Stimulated activated CD4-positive, alpha-beta T cell treated with anti-CD3 and anti-CD28 coated beads, Interleukin-2, amount 100 ng/mL, for 24 hours (primary cell): Measurements from ENCODE around the gene CEP162.
"Not testable (repeated sequence)": the region's sequence is repeated elsewhere in the genome, so short reads cannot be mapped to it uniquely, and the experiment has no call there.

ENCODE experiments used
- DNase-seq, 2 donors: peaks; one replicate each; pipeline ENCODE4 v3.0.0-alpha.2; 2020

Gene CEP162

DNA sequence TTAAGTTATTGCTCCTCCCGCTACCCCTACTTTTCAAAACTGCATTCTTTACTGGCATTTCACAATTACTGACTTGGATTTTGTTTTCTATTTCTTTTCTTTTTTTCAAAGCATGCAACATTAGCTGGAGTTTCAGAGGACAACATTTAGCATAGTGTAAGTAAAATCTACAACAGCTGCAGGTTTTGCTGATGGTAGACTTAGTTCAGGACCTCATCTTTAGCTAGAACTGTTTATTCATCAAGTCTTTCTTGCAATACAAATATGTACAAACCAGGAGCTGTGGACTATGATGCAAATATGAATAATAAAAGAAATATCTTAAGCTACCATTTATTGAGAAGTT, 728 bp upstream of the CEP162 start:
- no peak for DNase-seq

GRCh38 chr6:84227044-84227433, 404 bp downstream of the CEP162 start:
- DNase-seq: no peak

DNA sequence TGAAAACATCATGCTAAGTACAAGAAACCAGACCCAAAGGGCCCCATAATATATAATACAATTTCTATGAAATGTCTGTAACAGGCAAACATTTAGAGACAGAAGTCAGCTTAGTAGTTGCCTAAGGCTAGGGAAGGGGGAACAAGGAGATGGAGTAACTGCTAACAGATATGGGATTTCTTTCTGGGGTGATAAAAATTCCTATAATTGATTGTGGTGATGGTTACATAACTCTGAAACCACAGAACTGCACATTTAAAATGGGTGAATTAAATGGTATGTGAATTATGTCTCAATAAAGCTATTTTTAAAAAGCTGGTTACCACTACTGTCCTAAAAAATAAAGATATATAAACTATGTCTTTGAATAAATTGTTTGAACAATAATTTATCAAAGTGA, 3.2 kb downstream of the CEP162 start:
- no peak for DNase-seq

DNA sequence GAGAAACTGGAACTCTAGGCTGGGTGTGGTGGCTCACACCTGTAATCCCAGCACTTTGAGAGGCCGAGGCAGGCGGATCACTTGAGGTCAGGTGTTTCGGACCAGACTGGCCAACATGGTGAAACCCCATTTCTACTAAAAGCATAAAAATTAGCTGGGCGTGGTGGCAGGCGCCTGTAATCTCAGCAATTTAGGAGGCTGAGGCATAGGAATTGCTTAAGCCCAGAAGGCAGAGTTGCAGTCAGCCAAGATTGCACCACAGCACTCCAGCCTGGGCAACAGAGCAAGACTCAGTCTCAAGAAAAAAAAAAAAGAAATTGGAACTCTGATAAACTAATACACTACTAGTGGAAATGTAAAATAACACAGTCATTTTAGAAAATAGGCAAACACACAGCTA, 3.8 kb downstream of the CEP162 start:
- not testable (repeated sequence) for DNase-seq

GRCh38 chr6:84222426-84222825, 5.0 kb downstream of the CEP162 start:
- no peak for DNase-seq

DNA sequence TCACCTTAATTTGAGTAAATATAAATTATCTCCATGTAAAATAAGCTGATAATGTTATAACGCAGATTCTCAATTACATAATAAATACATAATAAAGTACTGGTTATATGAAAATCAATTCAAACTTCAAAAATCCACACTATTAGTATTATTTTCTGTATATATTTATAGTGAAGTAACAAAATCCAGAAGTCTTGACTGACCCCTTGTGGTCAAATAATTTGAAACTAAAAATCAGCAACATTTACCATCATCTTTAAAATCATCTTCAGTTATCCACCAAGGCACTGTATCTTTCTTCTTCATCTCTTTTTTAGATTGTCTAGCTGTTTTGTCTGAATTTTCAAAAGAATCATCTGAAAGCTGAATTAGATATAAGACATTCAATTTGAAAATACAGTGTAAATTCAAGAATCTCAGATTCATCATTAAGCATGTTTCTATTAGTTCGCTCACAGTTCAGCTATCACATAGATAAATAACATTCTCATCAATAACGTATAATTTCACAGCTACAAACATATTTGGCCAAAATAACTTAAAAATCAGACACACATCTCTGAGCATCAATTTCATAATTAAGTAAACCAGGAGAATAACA, 6.5 kb downstream of the CEP162 start:
- DNase-seq: no peak

DNA sequence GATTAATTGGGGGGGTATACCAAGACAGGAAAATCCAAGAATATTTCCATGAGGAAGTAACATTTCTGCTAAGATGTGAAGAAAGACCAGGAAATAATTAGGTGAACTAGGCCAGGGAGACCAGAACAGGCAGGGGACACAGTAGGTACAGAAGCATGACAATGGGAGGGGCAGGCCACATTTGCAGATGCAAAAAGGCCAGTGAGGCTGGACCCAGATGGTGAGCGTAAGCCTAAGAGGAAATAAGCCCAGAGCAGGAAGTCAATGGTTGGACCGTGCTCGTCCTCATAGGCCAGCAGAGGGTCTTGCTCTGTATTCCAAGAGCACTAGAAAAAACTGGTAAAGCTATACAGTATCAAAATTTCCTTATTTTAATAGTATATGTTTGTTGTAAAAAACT, 9.4 kb downstream of the CEP162 start:
- DNase-seq: no peak

DNA sequence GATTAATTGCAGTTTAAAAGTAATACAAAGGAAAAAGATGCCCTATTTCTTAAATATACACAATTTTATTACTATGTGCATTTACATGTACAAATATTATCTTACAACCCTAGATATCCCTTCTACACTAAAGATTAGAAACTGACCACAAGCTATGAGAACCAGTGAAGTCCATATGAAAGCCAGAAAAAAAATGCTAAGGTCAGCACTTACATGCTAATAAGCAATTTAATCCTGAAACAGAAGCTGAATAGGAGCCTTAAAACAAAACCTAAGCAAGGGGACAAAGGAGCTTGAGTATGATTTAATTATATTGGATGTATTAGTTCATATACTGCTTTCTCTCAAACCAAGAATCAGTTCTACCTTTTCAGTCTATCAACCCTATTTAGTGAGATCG, 14.2 kb downstream of the CEP162 start:
- no peak for DNase-seq

DNA sequence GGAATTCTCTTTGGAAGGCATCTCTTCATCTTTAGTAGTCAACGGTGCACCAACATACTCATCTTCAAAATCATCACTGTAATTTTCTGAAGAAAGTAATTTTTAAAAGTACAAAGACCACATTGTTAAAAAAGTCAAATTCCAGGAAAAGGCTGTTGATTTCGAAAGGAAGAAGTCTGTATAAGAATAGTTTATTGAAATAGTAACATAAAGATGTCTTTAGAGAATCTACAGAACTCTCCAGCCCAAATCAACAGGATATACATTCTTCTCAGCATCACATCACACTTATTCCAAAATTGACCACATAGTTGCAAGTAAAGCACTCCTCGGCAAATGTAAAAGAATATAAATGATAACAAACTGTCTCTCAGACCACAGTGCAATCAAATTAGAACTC, 23.4 kb downstream of the CEP162 start:
- DNase-seq: no peak

DNA sequence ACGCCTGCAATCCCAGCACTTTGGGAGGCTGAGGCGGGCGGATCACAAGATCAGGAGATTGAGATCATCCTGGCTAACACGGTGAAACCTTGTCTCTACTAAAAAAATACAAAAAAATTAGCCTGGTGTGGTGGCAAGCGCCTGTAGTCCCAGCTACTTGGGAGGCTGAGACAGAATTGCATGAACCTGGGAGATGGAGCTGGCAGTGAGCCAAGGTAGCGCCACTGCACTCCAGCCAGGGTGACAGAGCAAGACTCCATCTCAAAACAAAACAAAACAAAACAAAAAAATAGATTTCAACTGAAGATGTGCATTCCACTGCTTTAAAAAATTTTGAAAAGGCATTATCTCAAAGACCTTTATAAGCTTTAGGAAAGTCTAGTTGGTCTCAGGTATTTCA, 27.5 kb downstream of the CEP162 start:
- not testable (repeated sequence) for DNase-seq

DNA sequence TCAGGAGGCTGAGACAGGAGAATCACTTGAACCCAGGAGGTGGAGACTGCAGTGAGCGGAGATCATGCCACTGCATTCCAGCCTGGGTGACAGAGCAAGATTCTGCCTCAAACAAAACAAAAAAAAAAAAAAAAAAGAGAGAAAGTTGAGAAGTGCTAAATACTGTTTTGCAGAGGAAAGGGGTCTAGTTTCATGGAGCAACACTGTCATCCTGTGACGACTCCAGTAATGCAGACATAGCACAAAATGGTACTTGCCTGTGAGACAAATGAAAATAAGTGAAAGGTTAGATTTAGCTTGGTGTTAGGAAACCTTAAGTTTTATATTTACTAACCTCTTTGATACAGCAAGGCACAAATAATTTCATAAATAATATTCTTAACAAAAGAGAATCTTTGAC, 29.7 kb downstream of the CEP162 start:
- no peak for DNase-seq

- DNase-seq: no peak
Measured at GRCh38 chr6:84193114-84193708, 34.2 kb downstream of the CEP162 start.

DNA sequence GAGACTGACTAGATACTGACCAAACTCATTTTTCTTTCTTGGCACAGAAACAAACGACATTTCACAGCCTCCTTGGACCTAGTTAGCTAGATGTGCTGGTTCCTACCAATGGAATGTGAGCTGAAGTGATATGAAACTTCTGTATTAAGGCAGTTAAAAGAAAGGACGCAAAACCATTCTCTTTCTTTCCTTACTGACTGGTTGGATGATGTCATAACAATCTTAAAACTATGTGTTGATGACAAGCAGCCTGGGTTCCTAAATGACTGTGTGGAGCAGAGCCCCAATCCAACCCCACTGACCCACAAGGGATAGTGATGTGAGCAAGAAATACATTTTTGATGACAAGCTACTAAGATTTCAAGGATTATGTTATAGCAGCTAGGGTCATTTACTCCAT, 35.6 kb downstream of the CEP162 start:
- no peak for DNase-seq

DNA sequence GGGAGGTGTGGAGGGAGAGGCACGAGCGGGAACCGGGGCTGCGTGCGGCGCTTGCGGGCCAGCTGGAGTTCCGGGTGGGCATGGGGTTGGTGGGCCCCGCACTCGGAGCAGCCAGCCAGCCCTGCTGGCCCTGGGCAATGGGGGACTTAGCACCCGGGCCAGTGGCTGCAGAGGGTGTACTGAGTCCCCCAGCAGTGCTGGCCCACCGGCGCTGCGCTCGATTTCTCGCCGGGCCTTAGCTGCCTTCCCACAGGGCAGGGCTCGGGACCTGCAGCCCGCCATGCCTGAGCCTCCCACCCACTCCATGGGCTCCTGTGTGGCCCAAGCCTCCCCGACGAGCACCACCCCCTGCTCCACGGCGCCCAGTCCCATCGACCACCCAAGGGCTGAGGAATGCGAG, 38.1 kb downstream of the CEP162 start:
- not testable (repeated sequence) for DNase-seq

DNA sequence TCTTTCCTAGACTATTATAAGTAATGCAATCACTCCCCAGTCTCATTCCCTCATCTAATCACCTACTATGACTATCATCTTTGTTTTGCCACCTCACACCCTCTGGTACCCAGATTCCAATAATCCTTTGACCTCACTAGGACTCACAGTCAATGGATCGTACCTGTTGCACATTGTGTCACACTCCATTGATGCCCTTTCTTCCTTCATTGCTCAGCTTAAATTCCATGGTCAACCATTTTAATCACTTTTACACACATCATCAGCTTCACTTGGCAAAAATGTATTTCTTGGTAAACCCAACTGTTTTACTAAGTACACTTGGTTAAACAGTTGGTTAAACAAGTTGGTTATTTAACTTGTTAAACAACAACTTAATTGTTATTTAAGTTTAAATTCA, 44.0 kb downstream of the CEP162 start:
- no peak for DNase-seq

GRCh38 chr6:84182001-84182400, 45.4 kb downstream of the CEP162 start:
- no peak for DNase-seq

GRCh38 chr6:84177241-84177640, 50.2 kb downstream of the CEP162 start:
- no peak for DNase-seq

DNA sequence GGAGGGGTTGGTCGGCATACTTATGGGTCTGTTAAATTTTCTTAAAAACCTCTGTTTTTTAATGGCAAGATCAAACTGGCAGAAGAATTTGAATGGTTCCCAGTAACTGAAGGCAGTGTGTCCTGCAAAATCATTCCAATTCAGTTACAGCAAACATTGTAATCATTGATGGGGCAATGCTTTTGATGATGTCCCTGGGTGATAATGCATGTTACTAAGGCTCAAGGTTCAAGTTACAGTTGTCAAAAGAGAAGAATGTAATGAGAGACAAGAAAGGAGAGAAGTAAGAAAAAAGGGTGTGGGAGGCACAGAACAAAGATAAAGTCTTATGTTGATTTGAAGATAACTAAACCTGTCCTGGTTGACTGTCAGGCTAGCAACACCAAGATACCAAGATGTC, 54.9 kb downstream of the CEP162 start:
- DNase-seq: no peak

- no peak for DNase-seq
Measured at GRCh38 chr6:84172080-84172479, 55.4 kb downstream of the CEP162 start.

- DNase-seq: no peak
Measured at GRCh38 chr6:84167457-84167856, 60.0 kb downstream of the CEP162 start.

DNA sequence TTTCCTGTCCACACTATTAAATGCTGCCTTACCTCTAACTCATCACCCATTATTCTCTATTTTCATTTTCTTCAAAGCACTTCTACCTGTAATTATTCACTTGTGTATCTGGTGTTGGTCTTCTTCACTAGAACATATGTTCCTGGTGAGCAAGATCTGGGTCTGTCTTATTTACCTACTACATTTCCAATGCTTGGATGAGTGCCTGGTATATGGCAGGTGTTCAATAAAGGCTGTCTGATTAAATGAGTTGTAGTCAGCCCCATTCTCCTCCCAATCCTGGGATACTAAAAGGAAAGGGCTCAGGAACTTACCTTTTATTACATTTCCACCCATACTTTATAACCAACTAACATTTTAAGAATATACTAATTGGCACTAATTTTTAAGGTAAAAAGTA, 61.0 kb downstream of the CEP162 start:
- no peak for DNase-seq

GRCh38 chr6:84164328-84164727, 63.1 kb downstream of the CEP162 start:
- DNase-seq: not testable (repeated sequence)

DNA sequence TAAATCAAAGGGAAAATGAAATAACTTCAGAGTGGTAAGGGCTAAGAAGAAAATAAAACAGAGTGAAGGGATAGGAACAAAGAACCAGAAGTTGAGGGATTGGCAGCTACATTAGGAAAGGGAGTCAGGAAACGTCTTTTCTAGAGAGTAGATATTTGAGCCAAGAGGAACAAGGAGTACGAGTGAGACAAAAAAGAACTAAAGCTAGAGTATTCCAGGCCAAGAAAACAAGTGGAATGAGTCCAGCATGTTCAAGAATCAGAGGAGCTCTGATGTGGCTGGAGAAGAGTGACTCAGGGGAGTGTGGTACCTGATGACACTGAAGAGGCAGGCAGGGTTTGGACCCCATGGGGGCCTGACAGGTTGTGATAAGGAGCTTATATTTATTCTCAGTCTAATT, 66.3 kb downstream of the CEP162 start:
- no peak for DNase-seq

DNA sequence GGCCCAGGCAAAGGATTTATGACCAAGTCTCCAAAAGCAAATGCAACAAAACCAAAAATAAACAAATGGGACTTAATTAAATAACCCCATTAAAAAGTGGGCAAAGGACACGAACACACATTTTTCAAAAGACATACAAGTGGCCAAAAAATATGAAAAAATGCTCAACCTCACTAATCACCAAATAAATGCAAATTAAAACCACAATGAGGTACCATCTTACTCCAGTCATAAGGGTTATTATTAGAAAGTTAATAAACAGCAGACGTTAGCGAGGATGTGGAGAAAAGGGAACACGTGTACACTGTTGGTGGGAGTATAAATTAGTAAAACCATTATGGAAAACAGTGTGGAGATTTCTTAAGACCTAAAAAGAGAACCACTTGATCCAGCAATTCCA, 71.1 kb downstream of the CEP162 start:
- no peak for DNase-seq

GRCh38 chr6:84151669-84152068, 75.8 kb downstream of the CEP162 start:
- no peak for DNase-seq

- DNase-seq: no peak
Measured at GRCh38 chr6:84150705-84151104, 76.7 kb downstream of the CEP162 start.
